ENCODE results near the gene C22orf15.

The C22orf15 gene

DNA sequence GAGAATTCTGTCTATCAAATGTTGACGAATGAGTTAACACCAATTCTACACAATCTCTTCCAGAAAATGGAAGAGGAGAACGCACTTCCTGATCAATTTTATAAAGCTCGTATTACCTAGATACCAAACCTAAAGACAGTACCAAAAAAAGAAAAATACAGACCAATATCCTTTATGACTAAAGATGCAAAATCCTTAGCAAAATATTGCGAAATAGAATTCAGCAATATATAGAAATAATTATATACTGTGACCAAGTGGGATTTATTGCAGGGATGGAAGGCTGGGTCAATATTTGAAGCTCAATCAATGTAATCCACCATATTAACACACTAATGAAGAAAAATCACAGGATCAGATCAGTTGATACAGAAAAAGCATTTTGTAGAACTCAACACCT is 49.6 kb downstream of the C22orf15 start:
- TF ChIP-seq CTCF (IDR thresholded peaks at IDR 0.05; ENCODE audit: low read depth, low read length) (no peak), EZH2phosphoT487 (IDR thresholded peaks at IDR 0.05; ENCODE audit: low read depth) (no peak)
- Histone ChIP-seq H3K27me3 (ENCODE audit: low read depth, low read length) (no peaks in the 10 kb centered on the region), H4K20me1 (ENCODE audit: insufficient read depth, low read length) (no peaks in the 10 kb centered on the region), H3K4me2 (ENCODE audit: low read length) (no peak overlapping the region), H3K36me3 (replicated peaks; ENCODE audit: low read depth, low read length) (peaks cover 37% of the 10 kb centered on the region), H3K4me1 (ENCODE audit: low read length) (no peaks in the 10 kb centered on the region), H3K9ac (ENCODE audit: low read length) (no peak overlapping the region), H3K27ac (ENCODE audit: low read length) (no peak overlapping the region), H3K4me3 (ENCODE audit: low read length) (no peak overlapping the region), H3K9me3 (ENCODE audit: insufficient read depth, low read length) (no peaks in the 10 kb centered on the region), H2AFZ (ENCODE audit: low read depth, low read length) (no peak overlapping the region), H3K79me2 (ENCODE audit: low read length) (no peaks in the 10 kb centered on the region)

Measured in OCI-LY3 (cell line).